GM12872 (cell line): ENCODE measurements around the gene TENM3.

Experiments used
- TF ChIP-seq, protein P1 (sequence below): IDR thresholded peaks from 3 replicates; pipeline ENCODE4 v1.5.1; 2011; ENCODE audit warnings: low read depth, mild to moderate bottlenecking, low read length, moderate library complexity; ENCODE audit not compliant: insufficient read depth

TENM3 gene

DNA sequence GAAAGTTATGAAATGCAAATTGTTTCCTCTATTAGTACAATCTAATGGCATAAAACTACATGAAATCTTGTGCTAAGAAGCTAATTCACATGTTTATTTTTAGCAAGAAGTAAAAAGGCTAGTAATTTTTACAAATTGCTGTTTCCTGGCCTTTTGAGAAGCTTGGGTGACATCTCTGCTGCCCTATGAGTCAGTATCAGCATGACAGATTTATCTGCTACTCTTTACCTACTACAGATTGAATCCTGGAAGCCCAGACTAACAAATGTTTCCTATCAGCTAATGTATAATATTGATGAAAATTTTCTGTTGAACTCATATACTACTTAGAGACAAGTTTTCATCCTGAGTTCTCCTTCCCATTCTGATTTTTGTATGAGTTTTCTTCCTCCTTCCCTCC is 441.6 kb downstream of the TENM3 start:
- TF ChIP-seq, protein P1, sequence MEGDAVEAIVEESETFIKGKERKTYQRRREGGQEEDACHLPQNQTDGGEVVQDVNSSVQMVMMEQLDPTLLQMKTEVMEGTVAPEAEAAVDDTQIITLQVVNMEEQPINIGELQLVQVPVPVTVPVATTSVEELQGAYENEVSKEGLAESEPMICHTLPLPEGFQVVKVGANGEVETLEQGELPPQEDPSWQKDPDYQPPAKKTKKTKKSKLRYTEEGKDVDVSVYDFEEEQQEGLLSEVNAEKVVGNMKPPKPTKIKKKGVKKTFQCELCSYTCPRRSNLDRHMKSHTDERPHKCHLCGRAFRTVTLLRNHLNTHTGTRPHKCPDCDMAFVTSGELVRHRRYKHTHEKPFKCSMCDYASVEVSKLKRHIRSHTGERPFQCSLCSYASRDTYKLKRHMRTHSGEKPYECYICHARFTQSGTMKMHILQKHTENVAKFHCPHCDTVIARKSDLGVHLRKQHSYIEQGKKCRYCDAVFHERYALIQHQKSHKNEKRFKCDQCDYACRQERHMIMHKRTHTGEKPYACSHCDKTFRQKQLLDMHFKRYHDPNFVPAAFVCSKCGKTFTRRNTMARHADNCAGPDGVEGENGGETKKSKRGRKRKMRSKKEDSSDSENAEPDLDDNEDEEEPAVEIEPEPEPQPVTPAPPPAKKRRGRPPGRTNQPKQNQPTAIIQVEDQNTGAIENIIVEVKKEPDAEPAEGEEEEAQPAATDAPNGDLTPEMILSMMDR: no peak

DNA sequence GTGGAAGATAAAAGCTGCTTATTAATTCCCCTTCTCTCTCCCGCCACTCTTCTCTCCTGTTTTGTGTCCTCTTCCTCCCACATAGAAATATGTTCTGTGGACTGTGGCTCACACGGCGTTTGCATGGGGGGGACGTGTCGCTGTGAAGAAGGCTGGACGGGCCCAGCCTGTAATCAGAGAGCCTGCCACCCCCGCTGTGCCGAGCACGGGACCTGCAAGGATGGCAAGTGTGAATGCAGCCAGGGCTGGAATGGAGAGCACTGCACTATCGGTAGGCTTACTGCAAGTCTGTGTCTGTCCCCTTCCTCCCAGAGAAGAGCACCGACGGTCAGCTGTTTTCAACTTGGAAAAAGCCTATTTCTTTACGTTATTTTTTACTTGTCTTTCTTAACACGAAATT is 444.9 kb downstream of the TENM3 start:
- TF ChIP-seq, protein P1: no peak

DNA sequence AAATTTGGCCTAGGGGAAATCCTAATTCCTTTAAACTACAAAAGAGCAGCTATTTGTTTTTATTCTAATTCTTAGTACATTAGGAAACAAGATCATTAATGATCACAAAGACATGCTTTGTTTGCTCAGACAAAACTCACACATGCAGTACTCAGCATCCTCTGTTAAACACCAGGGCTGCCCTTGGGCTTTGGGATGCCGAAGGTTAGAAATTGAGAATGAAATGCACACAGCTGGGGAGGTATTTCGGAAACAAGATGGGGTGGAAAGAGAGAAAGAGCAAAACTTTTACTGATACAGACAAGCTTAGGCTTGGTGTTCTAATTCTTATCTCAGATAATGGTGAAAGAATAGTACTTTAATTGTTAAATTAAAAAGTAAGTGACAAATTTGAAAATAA is 451.3 kb downstream of the TENM3 start:
- TF ChIP-seq, protein P1: no peak

DNA sequence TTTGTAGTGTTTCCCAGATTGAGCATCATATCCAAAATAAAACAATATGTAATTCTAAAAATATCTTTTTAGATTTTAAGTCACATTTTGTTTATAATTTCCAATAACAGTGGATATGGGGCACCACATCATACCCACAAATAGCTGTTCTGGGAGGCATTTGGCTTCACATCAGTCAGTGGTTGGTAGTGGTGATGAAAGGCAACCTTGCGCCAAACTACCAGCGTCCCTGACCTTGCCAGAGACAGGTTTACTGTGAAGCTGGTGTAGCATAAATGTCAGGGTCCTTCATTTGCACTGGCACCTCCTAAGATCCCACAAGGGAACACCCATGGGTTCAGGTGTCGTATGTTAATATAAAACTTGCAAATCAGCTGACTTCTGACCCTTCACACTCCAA is 451.8 kb downstream of the TENM3 start:
- TF ChIP-seq, protein P1: no peak

DNA sequence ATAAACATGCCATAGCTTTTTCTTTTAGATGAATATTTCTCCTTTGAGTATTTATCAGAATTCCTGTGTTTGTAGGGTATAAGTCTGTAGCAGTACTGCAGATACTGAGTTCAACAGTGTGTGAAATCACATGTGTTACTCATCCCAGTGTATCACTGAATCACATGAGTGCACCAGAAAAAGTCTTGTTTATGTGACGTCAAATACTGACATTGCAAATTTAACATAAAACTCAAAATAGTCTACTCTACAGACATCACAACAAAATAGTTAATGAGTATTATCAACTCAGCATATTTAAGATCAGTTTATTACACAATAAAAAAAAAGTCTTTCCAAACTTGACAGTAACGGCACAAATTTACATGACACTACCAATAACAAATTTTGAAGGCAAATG is 452.6 kb downstream of the TENM3 start:
- TF ChIP-seq, protein P1: no peak

DNA sequence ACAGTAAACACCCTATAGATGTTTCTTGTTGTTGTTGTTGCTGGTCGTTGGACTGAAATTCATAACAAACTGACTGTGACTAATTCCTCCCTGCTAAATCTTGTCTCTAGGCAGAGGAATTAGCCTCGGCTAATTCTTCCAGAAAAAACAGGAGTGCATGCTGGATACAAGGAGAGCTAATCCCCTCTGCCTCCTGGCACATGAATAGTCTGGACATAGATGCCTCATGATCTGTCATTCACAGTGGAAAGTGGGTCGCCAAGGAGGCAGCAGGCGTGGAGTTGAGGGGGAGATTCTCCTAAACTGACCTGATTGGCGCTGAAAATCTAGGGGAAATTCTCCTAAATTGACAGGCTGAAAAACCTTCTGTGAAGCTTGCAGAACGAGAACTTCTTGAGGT is 453.9 kb downstream of the TENM3 start:
- TF ChIP-seq, protein P1: no peak

DNA sequence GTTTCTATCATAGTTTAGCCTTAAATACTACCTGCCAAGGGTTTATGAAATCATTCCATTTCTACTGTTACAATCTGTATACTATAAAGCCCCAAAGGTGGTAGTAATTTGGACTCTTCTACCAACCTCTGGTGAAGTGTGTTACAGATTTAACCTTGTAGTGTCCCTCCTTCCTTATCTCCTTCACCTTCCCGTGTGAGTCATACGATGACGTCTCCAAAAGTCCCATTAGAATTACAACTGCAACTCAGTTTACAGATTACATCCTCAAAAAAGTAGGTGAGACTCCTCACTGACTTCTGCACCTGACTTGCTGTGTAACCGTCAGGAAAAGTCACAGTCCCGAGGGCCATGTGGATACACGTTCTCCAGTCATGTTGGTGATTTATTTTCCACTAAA is 455.0 kb downstream of the TENM3 start:
- TF ChIP-seq, protein P1: no peak

DNA sequence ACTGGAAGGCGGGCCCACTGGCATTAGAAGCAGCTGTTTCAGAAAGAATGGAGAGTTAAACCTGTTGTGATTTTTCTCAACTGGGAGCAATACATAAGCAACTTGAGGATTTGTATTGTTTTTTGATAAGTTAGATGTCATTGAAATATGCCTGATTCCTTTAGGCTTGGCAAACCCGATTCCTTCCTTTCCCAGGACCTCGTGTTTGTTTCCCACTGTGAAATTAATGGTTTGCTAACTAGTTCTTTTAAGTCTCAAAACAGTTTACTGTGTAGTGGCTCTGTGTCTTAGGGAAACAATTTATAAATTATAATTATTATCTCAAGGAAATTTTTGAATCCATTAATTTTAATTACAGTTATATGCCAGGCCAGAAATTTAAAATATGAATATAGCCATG is 456.0 kb downstream of the TENM3 start:
- TF ChIP-seq, protein P1: no peak
